Kidney tubule cell (primary cell): Measurements from ENCODE around the gene SLC22A31.

Source experiments
- DNase-seq: peaks from one replicate; pipeline ENCODE4 v3.0.0-alpha.2; 2018; ENCODE audit warnings: low spot score

The SLC22A31 gene

DNA sequence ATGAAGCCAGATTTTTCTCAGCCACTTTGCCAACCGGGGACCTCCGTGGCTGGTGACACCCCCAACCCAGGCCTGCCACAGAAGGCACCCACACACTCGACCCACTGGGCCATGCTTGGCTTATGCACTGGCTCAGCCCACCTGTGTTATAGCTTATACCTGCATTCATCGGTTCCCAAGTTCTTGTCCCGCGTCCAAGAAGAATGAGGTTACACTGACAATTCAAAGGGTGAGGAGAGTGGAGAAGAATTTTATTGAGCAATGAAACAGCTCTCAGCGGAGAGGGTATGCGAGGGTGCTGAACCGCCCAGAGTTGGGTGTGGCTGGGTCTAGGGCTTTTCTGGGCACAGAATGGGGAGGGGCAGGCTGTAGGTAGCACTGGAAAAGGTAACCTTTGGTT lies 51.0 kb downstream of the SLC22A31 start:
- no peak for DNase-seq

DNA sequence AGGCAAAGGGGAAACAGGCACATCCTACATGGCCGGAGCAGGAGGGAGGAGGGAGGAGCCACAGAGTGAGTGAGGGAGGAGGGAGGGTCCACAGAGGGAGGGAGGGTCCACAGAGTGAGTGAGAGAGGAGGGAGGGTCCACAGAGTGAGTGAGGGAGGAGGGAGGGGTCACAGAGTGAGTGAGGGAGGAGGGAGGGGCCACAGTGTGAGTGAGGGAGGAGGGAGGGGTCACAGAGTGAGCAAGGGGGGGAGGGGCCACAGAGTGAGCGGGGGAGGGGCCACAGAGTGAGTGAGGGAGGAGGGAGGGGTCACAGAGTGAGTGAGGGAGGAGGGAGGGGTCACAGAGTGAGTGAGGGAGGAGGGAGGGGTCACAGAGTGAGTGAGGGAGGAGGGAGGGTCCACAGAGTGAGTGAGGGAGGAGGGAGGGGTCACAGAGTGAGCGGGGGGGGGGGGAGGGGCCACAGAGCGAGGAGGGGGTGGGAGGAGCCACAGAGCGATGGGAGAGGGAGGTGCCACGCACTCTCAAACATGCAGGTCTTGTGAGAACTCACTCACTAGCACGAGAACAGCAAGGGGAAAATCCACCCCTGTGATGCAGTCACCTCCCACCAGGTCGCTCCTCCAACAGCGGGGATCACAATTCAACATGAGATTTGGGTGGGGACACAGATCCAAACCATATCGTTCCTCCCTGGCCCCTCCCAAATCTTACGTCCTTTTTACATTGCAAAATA lies 53.1 kb downstream of the SLC22A31 start:
- no peak for DNase-seq

DNA sequence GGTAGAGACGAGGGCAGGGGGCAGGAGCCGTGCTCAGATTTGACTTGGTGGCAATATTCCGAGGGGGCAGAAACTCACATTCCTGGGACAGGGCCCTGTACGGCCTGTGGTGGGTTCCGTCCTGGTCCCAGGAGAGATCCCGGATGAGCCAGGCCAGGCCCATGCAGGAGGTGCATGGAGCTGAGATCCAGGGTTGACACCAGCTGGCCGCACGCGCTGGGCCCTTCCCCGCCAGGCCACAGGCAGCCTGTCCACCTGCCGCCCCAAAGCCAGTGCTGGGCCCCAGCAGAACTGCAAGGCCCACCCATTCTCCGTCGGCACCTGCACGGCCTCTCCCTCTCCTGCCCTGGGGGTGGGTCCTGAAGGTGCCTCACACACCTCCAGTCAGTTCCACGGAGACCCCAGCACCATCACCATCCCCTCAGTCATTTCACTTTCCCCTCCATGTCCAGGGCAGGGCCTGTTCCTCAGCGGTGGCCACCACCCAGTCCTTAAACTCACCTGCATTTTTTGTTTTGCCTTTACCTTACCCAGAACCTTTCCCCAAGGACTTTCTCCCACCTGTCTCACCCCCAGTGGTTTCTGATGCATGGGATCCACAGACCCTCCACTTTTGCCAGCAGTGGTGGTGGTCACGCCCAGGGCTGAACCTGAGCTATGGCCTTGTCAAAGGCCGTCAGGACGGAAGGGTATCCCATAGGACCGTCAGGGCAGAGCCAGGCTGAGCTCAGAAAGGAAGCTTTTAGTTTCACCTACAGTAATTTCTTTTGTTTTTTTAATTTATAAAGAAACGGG lies 53.9 kb downstream of the SLC22A31 start:
- DNase-seq: no peak
